Neural progenitor cell (in vitro differentiated cells): Measurements from ENCODE around the gene FKBP6. TPM values are rescaled to one million over a fixed set of nuclear protein-coding genes. Genes with fewer than 3 reads are reported as not detected.
A peak's percentile ranks its signal among the peaks of the same experiment; 100 is the strongest.
"Not testable (repeated sequence)": the region's sequence is repeated elsewhere in the genome, so short reads cannot be mapped to it uniquely, and the experiment has no call there.

Source experiments
- DNase-seq: peaks from one replicate; pipeline ENCODE4 v3.0.0-alpha.2; 2016; ENCODE audit warnings: low spot score
- H2AFZ ChIP-seq: fragments of 200-600 bp; sonication (generic); replicated peaks from 2 replicates; pipeline ENCODE4 v1.6.1; 2016; ENCODE audit warnings: antibody characterized with exemption
- H3F3A ChIP-seq: fragments of 200-600 bp; sonication (generic); 2 replicates; pipeline ENCODE4 v1.6.1; 2016; ENCODE audit warnings: antibody characterized with exemption, low read depth
- H3K27ac ChIP-seq: fragments of 200-600 bp; sonication (generic); 2 replicates; pipeline ENCODE4 v1.5.1; 2016; ENCODE audit warnings: mild to moderate bottlenecking
- H3K27me3 ChIP-seq: fragments of 200-600 bp; sonication (generic); 2 replicates; pipeline ENCODE4 v1.6.1; 2016; ENCODE audit warnings: mild to moderate bottlenecking, moderate library complexity
- H3K36me3 ChIP-seq: fragments of 200-600 bp; sonication (generic); 2 replicates; pipeline ENCODE4 v1.5.1; 2016
- H3K4me1 ChIP-seq: fragments of 200-600 bp; sonication (generic); 2 replicates; pipeline ENCODE4 v1.6.1; 2016; ENCODE audit warnings: mixed run types
- H3K4me2 ChIP-seq: fragments of 200-600 bp; sonication (generic); 2 replicates; pipeline ENCODE4 v1.6.1; 2016
- H3K4me3 ChIP-seq: fragments of 200-600 bp; sonication (generic); 2 replicates; pipeline ENCODE4 v1.5.1; 2016
- H3K79me2 ChIP-seq: fragments of 200-600 bp; sonication (generic); 2 replicates; pipeline ENCODE4 v1.6.1; 2016; ENCODE audit warnings: low read depth
- H3K9ac ChIP-seq: fragments of 200-600 bp; sonication (generic); 2 replicates; pipeline ENCODE4 v1.6.1; 2016
- H3K9me3 ChIP-seq: fragments of 200-600 bp; sonication (generic); 2 replicates; pipeline ENCODE4 v1.5.1; 2016; ENCODE audit warnings: low read depth
- H4K20me1 ChIP-seq: fragments of 200-600 bp; sonication (generic); 2 replicates; pipeline ENCODE4 v1.6.1; 2016; ENCODE audit warnings: low read depth
- H3K27ac Mint-ChIP-seq: 3 replicates; pipeline ENCODE4 v1.8.0; 2021; ENCODE audit warnings: mixed read lengths
- H3K27me3 Mint-ChIP-seq: 2 replicates; pipeline ENCODE4 v1.8.0; 2022; ENCODE audit warnings: low read depth, mild to moderate bottlenecking, inconsistent platforms, moderate library complexity, mixed read lengths; ENCODE audit not compliant: insufficient read depth
- H3K36me3 Mint-ChIP-seq: 3 replicates; pipeline ENCODE4 v1.8.0; 2021; ENCODE audit warnings: mixed read lengths
- H3K4me1 Mint-ChIP-seq: 3 replicates; pipeline ENCODE4 v1.8.0; 2021; ENCODE audit warnings: mixed read lengths
- H3K4me3 Mint-ChIP-seq: 3 replicates; pipeline ENCODE4 v1.8.0; 2021; ENCODE audit warnings: mild to moderate bottlenecking, moderate library complexity, mixed read lengths
- H3K9me3 Mint-ChIP-seq: 3 replicates; pipeline ENCODE4 v1.8.0; 2020; ENCODE audit warnings: mixed read lengths
- total RNA-seq: library from RNA; depleted of rRNA; stranded (reverse); fragments of >200 nt; gene quantifications from 2 replicates; pipeline ENCODE4 v1.2.3, GENCODE V29; 2015; ENCODE audit warnings: low replicate concordance
- TF ChIP-seq, protein P1 (sequence below): fragments of 200-600 bp; sonication (generic); IDR thresholded peaks from 2 replicates; pipeline ENCODE4 v1.5.1; 2017; ENCODE audit warnings: antibody characterized with exemption, mild to moderate bottlenecking

FKBP6 gene
- total RNA-seq, 1 donor from 2014 or later = not detected

DNA sequence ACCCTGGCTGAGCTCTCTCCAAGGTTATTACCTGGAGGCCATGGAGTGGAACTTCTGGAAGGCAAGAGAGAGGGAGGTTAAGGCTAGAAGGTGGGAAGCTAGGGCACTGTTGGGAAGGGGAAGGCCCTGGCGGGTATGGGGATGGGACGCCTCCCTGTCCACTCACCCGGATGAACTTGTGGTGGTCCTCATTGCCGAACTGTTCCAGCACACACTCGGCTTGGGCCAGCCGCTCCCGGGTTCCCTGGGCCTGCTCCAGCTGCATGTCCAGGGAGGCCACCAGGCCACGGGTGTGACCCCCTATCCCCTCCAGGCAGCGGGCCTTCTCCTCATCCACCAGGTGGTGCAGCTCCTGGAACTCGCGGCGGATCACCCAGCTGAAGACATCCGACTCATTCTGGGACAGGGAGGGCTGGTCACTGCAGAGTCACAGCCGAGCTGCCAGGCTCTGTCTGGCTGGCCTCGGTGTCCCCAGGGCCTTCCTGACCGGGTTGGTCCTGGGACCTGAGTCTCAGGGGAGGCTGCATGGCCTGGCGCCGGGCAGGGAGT, 9.2 kb upstream of the FKBP6 start:
- not testable (repeated sequence) for H3K4me3 ChIP-seq, H3K36me3 ChIP-seq, H3K27ac ChIP-seq, H3K4me1 Mint-ChIP-seq, H3K9me3 Mint-ChIP-seq, H3K9me3 ChIP-seq, H3K4me3 Mint-ChIP-seq, H3K27ac Mint-ChIP-seq, H4K20me1 ChIP-seq, H3F3A ChIP-seq, H3K4me1 ChIP-seq, H3K79me2 ChIP-seq, H2AFZ ChIP-seq, H3K9ac ChIP-seq, H3K27me3 Mint-ChIP-seq, H3K4me2 ChIP-seq, H3K36me3 Mint-ChIP-seq, H3K27me3 ChIP-seq, DNase-seq
- TF ChIP-seq, protein P1, sequence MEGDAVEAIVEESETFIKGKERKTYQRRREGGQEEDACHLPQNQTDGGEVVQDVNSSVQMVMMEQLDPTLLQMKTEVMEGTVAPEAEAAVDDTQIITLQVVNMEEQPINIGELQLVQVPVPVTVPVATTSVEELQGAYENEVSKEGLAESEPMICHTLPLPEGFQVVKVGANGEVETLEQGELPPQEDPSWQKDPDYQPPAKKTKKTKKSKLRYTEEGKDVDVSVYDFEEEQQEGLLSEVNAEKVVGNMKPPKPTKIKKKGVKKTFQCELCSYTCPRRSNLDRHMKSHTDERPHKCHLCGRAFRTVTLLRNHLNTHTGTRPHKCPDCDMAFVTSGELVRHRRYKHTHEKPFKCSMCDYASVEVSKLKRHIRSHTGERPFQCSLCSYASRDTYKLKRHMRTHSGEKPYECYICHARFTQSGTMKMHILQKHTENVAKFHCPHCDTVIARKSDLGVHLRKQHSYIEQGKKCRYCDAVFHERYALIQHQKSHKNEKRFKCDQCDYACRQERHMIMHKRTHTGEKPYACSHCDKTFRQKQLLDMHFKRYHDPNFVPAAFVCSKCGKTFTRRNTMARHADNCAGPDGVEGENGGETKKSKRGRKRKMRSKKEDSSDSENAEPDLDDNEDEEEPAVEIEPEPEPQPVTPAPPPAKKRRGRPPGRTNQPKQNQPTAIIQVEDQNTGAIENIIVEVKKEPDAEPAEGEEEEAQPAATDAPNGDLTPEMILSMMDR = peak; percentile 11

DNA sequence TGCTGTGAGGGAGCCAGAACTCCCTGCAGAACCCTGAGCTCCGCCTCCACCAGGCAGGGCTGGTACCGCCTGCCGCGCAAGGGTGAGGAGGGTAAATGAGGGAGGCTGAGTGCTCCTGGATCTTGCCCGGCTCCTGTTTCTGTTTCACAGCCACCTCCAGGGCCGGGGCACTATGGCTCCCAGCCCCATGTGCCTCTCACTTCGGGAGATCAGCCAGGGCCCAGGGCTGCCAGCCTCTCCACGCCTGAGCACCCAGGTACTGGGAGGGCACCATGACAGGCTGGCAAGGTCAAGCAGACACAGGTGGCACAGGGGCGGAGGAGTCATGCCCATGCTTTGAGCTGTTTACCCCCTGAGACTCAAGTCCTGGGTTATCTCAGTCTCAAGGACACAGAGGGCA, 8.4 kb upstream of the FKBP6 start:
- not testable (repeated sequence) for H3K4me2 ChIP-seq, H3K4me3 ChIP-seq, H3K27ac ChIP-seq, H4K20me1 ChIP-seq, H3F3A ChIP-seq, H3K9ac ChIP-seq, H3K79me2 ChIP-seq, DNase-seq, H3K27ac Mint-ChIP-seq, H3K36me3 Mint-ChIP-seq, H3K27me3 ChIP-seq, H3K4me1 ChIP-seq, H3K9me3 Mint-ChIP-seq, H3K4me1 Mint-ChIP-seq, H3K9me3 ChIP-seq, H3K4me3 Mint-ChIP-seq, H3K36me3 ChIP-seq, H3K27me3 Mint-ChIP-seq
- peak overlapping the region; percentile 72 for H2AFZ ChIP-seq

DNA sequence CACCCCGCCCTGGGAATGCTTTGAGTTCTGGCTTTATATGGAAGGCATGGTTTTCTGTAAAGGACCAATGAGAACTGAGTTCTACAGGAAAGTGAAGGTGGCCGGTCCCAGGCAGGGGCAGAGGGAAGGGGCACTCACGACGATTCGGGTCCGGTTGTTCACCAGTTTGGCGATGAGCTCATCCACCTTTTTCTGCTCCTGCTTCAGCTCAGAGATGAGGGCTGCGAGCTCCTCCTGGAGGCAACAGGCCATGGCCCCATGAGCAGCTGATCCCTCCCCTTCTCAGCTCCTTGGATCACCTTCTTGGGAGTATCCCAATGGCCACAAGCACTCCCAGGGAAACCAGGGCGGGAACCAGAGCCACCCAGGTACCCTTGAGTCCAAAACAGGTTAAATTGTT, 8.0 kb upstream of the FKBP6 start:
- H2AFZ ChIP-seq = peak overlapping the region; percentile 72
- H3K27me3 ChIP-seq, H3K27ac Mint-ChIP-seq, H3K9me3 ChIP-seq, H3F3A ChIP-seq, H3K4me2 ChIP-seq, H3K4me1 Mint-ChIP-seq, H4K20me1 ChIP-seq, H3K27ac ChIP-seq, H3K36me3 Mint-ChIP-seq, H3K4me3 ChIP-seq, H3K9me3 Mint-ChIP-seq, H3K79me2 ChIP-seq, H3K27me3 Mint-ChIP-seq, H3K4me1 ChIP-seq, H3K36me3 ChIP-seq, DNase-seq, H3K9ac ChIP-seq, H3K4me3 Mint-ChIP-seq: not testable (repeated sequence)

DNA sequence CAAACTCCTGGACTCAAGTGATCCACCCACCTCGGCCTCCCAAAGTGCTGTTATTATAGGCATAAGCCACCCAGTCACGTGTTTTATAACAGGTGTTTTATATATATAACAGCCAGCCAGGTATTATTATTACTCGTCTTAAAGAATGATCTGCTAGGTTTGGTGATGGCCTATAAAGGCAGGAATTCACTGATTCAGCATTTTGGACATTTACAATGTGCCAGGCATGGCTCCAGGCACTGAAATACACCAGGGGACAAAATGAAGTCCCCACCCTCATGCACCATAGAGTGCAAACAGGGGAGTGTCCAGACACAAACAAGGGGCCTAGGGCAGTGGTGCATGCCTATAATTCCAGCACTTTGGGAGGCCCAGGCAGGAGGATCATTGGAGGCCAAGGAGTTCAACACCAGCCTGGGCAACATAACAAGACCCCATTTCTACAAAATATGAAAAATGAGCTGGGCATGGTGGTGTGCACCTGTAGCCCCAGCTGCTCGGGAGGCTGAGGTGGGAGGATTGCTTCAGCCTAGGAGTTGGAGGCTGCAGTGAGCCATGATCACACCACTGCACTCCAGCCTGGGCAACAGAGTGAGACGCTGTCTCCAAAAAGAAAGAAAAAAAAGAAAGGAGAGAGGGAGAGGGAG, 4.4 kb upstream of the FKBP6 start:
- H3K9me3 Mint-ChIP-seq, H3K36me3 ChIP-seq, H3K9me3 ChIP-seq, H3K4me3 Mint-ChIP-seq, H4K20me1 ChIP-seq, H3K27me3 Mint-ChIP-seq, H3K4me3 ChIP-seq, H3K4me1 ChIP-seq, H3K4me1 Mint-ChIP-seq, H3K79me2 ChIP-seq, H3K27ac ChIP-seq, H3K9ac ChIP-seq, H3K27me3 ChIP-seq, DNase-seq, H3F3A ChIP-seq, H3K36me3 Mint-ChIP-seq: not testable (repeated sequence)
- H3K27ac Mint-ChIP-seq = peak overlapping the region; percentile 60
- Histone ChIP-seq H3K4me2 (peak overlapping the region; percentile 58), H2AFZ (peak overlapping the region; percentile 93)

DNA sequence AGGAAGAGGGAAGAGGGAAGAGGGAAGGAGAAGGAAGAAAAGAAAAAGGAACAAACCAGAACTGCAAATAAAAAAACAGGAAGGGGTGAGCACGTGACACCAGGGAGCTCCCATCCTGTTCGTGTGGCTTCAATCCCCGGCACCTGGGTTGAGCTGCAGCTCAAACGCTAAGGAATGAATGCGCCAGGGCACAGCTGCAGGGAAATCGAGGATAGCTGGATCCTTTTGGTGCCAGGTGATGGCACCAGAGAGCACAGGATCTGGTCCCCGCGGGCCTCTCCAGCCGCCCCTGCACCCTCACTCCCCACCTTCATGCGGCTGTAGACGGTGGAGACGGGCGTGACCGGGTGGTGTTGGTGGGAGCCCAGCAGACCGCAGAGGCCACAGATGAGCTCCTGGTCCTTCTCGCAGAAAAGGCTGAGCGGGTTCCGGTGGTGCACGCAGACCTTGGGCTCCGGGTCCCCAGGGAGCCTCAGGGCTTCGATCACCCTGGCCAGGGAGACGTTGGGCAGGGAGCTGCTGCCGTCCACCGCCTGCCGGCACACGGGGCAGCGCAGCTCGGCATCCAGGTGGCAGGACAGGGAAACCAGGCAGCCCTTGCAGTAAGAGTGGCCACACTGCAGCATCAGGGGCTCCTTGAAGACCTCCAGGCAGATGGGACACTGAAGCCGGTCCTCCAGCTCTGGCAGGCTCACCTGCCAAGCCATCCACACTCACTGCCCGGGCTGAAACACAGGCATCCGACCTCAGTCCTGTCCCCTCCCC, 3.7 kb upstream of the FKBP6 start:
- H3K9me3 ChIP-seq, H3K36me3 Mint-ChIP-seq, H3K27ac ChIP-seq, H3K4me3 Mint-ChIP-seq, H3K27me3 ChIP-seq, H3K27me3 Mint-ChIP-seq, H3K4me1 Mint-ChIP-seq, H3K9ac ChIP-seq, H4K20me1 ChIP-seq, H3K9me3 Mint-ChIP-seq, H3F3A ChIP-seq, H3K4me1 ChIP-seq, H3K36me3 ChIP-seq, H3K79me2 ChIP-seq, H3K4me3 ChIP-seq: not testable (repeated sequence)
- peak overlapping the region; percentile 58 for H3K4me2 ChIP-seq
- H3K27ac Mint-ChIP-seq = peak overlapping the region; percentile 60
- DNase-seq = peak; percentile 85
- TF ChIP-seq, protein P1 = peak; percentile 64
- H2AFZ ChIP-seq = peak overlapping the region; percentile 93

DNA sequence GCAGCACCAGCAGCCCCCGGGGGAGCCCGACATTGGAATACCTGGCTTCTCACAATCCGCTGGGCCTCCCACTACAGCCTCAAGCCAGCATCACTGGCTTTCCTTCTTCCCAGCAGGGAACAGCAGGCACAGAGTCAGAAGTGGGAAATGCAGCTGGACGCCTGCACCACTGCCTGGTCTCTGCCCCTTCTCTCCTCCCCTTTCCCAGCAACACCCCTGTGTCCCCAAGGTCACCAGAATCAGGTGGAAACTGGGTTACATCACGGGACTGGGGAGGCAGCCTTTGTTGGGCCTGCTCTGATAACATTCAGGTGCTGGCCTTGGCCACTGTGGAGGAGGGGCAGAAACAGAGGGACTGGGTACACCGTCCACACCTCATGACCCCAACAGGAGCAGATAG, 2.5 kb upstream of the FKBP6 start:
- H3K27ac Mint-ChIP-seq, H3F3A ChIP-seq, H4K20me1 ChIP-seq, H3K36me3 ChIP-seq, H3K79me2 ChIP-seq, H3K4me2 ChIP-seq, H3K9me3 ChIP-seq, H3K9me3 Mint-ChIP-seq, H3K27me3 Mint-ChIP-seq, DNase-seq, H3K4me1 ChIP-seq, H3K27ac ChIP-seq, H2AFZ ChIP-seq, H3K27me3 ChIP-seq, H3K36me3 Mint-ChIP-seq, H3K4me3 ChIP-seq, H3K9ac ChIP-seq: not testable (repeated sequence)
- peaks cover 11% of the 10 kb centered on the region for H3K4me1 Mint-ChIP-seq
- peak overlapping the region; percentile 41 for H3K4me3 Mint-ChIP-seq
